ENCODE results near the gene NUAK2. TPM values are rescaled to one million over a fixed set of nuclear protein-coding genes. Genes with fewer than 3 reads are reported as not detected.
A peak's percentile ranks its signal among the peaks of the same experiment; 100 is the strongest.
"Not testable (repeated sequence)": the region's sequence is repeated elsewhere in the genome, so short reads cannot be mapped to it uniquely, and the experiment has no call there.

Gene NUAK2
- total and polyA plus RNA-seq, 2 donors from 2014 or later = 15.1 to 19.4 TPM

DNA sequence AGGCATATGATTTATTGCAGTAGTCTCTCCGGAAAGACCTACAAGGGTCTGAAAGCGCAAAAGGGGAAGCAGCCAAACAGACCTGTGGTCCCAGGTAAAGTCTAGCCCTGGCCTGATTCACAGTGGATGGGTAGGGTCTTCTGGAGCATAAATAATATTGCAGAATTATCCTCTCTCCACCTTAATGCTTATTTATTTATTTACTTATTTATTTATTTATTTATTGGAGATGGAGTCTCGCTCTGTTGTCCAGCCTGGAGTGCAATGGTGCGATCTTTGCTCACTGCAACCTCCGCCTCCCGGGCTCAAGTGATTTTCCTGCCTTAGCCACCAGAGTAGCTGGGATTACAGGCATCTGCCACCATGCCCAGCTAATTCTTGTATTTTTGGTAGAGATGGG is 46.9 kb upstream of the NUAK2 start:
- Histone ChIP-seq H3K36me3 (ENCODE audit: control insufficient read depth in 2 of 3, insufficient read depth in 3 of 3, low read length in 3 of 3) (no peaks in the 10 kb centered on the region), H3K4me3 (ENCODE audit: low read length in 3 of 3) (no peak overlapping the region), H3K27ac (ENCODE audit: low read depth in 2 of 2, low read length in 2 of 2) (no peak overlapping the region), H3K9ac (ENCODE audit: low read length in 3 of 3) (no peak overlapping the region), H3K9me3 (ENCODE audit: control insufficient read depth in 2 of 3, insufficient read depth in 1 of 3, low read length in 3 of 3) (no peaks in the 10 kb centered on the region), H3K27me3 (ENCODE audit: control insufficient read depth, insufficient read depth, low read length) (no peaks in the 10 kb centered on the region), H3K4me1 (ENCODE audit: control insufficient read depth in 2 of 3, insufficient read depth in 2 of 3, low read depth in 1 of 3, low read length in 3 of 3) (peaks cover 0 to 3% (median 0%) of the 10 kb centered on the region in 3 donors)
- TF ChIP-seq CTCF (IDR thresholded peaks at IDR 0.05; ENCODE audit: borderline replicate concordance, extremely low read depth, insufficient read depth) = no peak
- DNase-seq (no peak), FAIRE-seq (no peak)
- intact Hi-C loops (cut with DNase I) = no loop called here

DNA sequence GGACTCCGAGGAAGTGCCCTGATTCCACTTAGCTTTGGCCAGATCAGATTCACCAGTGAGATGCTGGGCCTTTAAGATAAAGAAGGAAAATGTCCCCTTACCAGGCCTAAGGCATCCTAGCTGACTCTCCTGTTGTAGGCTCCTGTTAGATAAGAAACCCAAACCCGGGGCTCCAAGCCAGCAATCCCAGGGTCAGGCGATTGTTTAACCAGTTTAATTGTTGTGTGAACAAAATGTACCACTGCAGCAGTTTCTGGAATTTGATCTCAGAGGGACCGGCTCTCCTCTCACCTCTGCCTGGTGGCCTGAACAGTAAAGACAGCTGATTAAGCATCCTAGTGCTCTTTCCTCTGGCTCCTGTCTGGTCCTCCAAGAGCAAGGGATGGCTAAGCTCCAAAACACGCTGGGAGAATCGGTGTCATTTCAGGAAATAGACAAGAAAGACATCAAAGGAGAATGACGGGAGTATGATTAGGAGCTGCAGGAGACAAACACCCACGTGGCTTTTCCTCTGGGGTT is 44.5 kb upstream of the NUAK2 start:
- DNase-seq (peak in 3 of 5 donors; percentile 29 to 45 (median 35)), FAIRE-seq (no peak)
- no peaks in the 10 kb centered on the region for H3K4me1 ChIP-seq (ENCODE audit: control insufficient read depth in 2 of 3, insufficient read depth in 2 of 3, low read depth in 1 of 3, low read length in 3 of 3)
- no peaks in the 10 kb centered on the region for H3K9me3 ChIP-seq (ENCODE audit: control insufficient read depth in 2 of 3, insufficient read depth in 1 of 3, low read length in 3 of 3)
- no peak overlapping the region for H3K4me3 ChIP-seq (ENCODE audit: low read length in 3 of 3)
- no peak for TF ChIP-seq CTCF (IDR thresholded peaks at IDR 0.05; ENCODE audit: borderline replicate concordance, extremely low read depth, insufficient read depth)
- no peak overlapping the region for H3K27ac ChIP-seq (ENCODE audit: low read depth in 2 of 2, low read length in 2 of 2)
- intact Hi-C loops (cut with DNase I) = no loop called here
- H3K9ac ChIP-seq (ENCODE audit: low read length in 3 of 3) = no peak overlapping the region
- no peaks in the 10 kb centered on the region for H3K36me3 ChIP-seq (ENCODE audit: control insufficient read depth in 2 of 3, insufficient read depth in 3 of 3, low read length in 3 of 3)
- no peaks in the 10 kb centered on the region for H3K27me3 ChIP-seq (ENCODE audit: control insufficient read depth, insufficient read depth, low read length)

- H3K9me3 ChIP-seq (ENCODE audit: control insufficient read depth in 2 of 3, insufficient read depth in 1 of 3, low read length in 3 of 3); H3K27me3 ChIP-seq (ENCODE audit: control insufficient read depth, insufficient read depth, low read length); H3K9ac ChIP-seq (ENCODE audit: low read length in 3 of 3); intact Hi-C loops (cut with DNase I); H3K27ac ChIP-seq (ENCODE audit: low read depth in 2 of 2, low read length in 2 of 2); H3K36me3 ChIP-seq (ENCODE audit: control insufficient read depth in 2 of 3, insufficient read depth in 3 of 3, low read length in 3 of 3); DNase-seq; FAIRE-seq; H3K4me3 ChIP-seq (ENCODE audit: low read length in 3 of 3); H3K4me1 ChIP-seq (ENCODE audit: control insufficient read depth in 2 of 3, insufficient read depth in 2 of 3, low read depth in 1 of 3, low read length in 3 of 3): not testable (repeated sequence)
Measured at GRCh38 chr1:205365086-205365485, 43.5 kb upstream of the NUAK2 start.

DNA sequence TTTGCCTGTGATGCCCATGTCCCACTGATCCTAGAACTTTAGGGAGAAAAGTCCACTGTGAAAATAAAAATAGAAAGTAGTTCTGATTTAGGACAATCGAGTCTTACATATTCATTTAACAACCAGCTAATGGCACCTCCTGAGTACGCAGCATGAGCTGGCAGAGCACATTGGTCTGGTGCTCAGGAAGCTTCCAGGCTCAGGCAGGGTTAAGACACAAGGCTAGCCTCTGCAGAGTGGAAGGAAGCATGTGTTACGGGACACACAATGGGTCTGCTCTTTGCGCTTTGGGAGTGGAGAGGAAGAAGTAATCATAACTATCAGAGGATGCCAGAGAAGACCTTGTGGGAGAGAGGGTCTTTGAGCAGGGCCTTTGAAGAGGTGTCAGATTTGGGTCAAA is 39.3 kb upstream of the NUAK2 start:
- FAIRE-seq (no peak), DNase-seq (no peak)
- TF ChIP-seq CTCF (IDR thresholded peaks at IDR 0.05; ENCODE audit: borderline replicate concordance, extremely low read depth, insufficient read depth) = no peak
- H3K36me3 ChIP-seq (ENCODE audit: control insufficient read depth in 2 of 3, insufficient read depth in 3 of 3, low read length in 3 of 3) = no peaks in the 10 kb centered on the region
- intact Hi-C loops (cut with DNase I) = no loop called here
- H3K27me3 ChIP-seq (ENCODE audit: control insufficient read depth, insufficient read depth, low read length) = no peaks in the 10 kb centered on the region
- no peak overlapping the region for H3K27ac ChIP-seq (ENCODE audit: low read depth in 2 of 2, low read length in 2 of 2)
- no peaks in the 10 kb centered on the region for H3K4me1 ChIP-seq (ENCODE audit: control insufficient read depth in 2 of 3, insufficient read depth in 2 of 3, low read depth in 1 of 3, low read length in 3 of 3)
- no peaks in the 10 kb centered on the region for H3K9me3 ChIP-seq (ENCODE audit: control insufficient read depth in 2 of 3, insufficient read depth in 1 of 3, low read length in 3 of 3)
- no peak overlapping the region for H3K4me3 ChIP-seq (ENCODE audit: low read length in 3 of 3)
- no peak overlapping the region for H3K9ac ChIP-seq (ENCODE audit: low read length in 3 of 3)
